GM12892 (cell line): Measurements from ENCODE around the gene RBMS1.

Experiments used
- DNase-seq: peaks from one replicate; pipeline ENCODE4 v3.0.0; 2011; ENCODE audit not compliant: insufficient read length
- FAIRE-seq: peaks from 2 replicates; lab custom pipeline; 2011; peaks lifted over from hg19 to GRCh38; lab: Jason Lieb, UNC
- POLR2A ChIP-seq: IDR thresholded peaks from 2 replicates; pipeline ENCODE4 v1.6.1; 2011; ENCODE audit warnings: low read depth, low read length, control low read depth
- POLR2AphosphoS5 ChIP-seq: IDR thresholded peaks from 2 replicates; pipeline ENCODE4 v1.6.1; 2011; ENCODE audit warnings: low read depth, low read length, control low read depth
- TAF1 ChIP-seq: IDR thresholded peaks from 2 replicates; pipeline ENCODE4 v1.6.1; 2011; ENCODE audit warnings: low read depth, mild to moderate bottlenecking, control low read depth, low read length, borderline replicate concordance

RBMS1 gene

GRCh38 chr2:160336635-160337034 lies 157.0 kb downstream of the RBMS1 start:
- FAIRE-seq (no peak), DNase-seq (no peak)
- TF ChIP-seq POLR2A, result no peak
- no peak for TF ChIP-seq POLR2AphosphoS5
- TF ChIP-seq TAF1, result no peak

GRCh38 chr2:160336105-160336504 lies 157.5 kb downstream of the RBMS1 start:
- no peak for TF ChIP-seq POLR2A
- TF ChIP-seq POLR2AphosphoS5, result no peak
- no peak for TF ChIP-seq TAF1
- no peak for FAIRE-seq
- no peak for DNase-seq

GRCh38 chr2:160335441-160335840 lies 158.2 kb downstream of the RBMS1 start:
- no peak for TF ChIP-seq POLR2AphosphoS5
- TF ChIP-seq TAF1, result no peak
- TF ChIP-seq POLR2A, result no peak
- FAIRE-seq (no peak), DNase-seq (no peak)

GRCh38 chr2:160334028-160334741 lies 159.4 kb downstream of the RBMS1 start:
- TF ChIP-seq POLR2A (no peak), POLR2AphosphoS5 (no peak), TAF1 (no peak)
- DNase-seq, result no peak
- no peak for FAIRE-seq

GRCh38 chr2:160333324-160334027 lies 160.1 kb downstream of the RBMS1 start:
- DNase-seq (no peak), FAIRE-seq (no peak)
- TF ChIP-seq TAF1, result no peak
- TF ChIP-seq POLR2A, result no peak
- no peak for TF ChIP-seq POLR2AphosphoS5

- DNase-seq, result no peak
- FAIRE-seq, result no peak
- TF ChIP-seq POLR2A (no peak), TAF1 (no peak), POLR2AphosphoS5 (no peak)
Observed at GRCh38 chr2:160332318-160332717, 161.3 kb downstream of the RBMS1 start.

GRCh38 chr2:160331258-160332025 lies 162.2 kb downstream of the RBMS1 start:
- no peak for TF ChIP-seq POLR2A
- no peak for TF ChIP-seq TAF1
- TF ChIP-seq POLR2AphosphoS5, result no peak
- DNase-seq, result no peak
- FAIRE-seq, result no peak

GRCh38 chr2:160328811-160329527 lies 164.6 kb downstream of the RBMS1 start:
- FAIRE-seq, result no peak

GRCh38 chr2:160326786-160327185 lies 166.8 kb downstream of the RBMS1 start:
- TF ChIP-seq POLR2AphosphoS5 (no peak), TAF1 (no peak), POLR2A (no peak)
- DNase-seq (no peak), FAIRE-seq (no peak)

More at GRCh38 chr2:160328811-160329527, 164.6 kb downstream of the RBMS1 start:
- DNase-seq, result no peak
- TF ChIP-seq POLR2A (no peak), POLR2AphosphoS5 (no peak), TAF1 (no peak)

- FAIRE-seq (no peak), DNase-seq (no peak)
- TF ChIP-seq TAF1, result no peak
- no peak for TF ChIP-seq POLR2AphosphoS5
- TF ChIP-seq POLR2A, result no peak
Observed at GRCh38 chr2:160325418-160325817, 168.2 kb downstream of the RBMS1 start.

GRCh38 chr2:160324917-160325316 lies 168.7 kb downstream of the RBMS1 start:
- no peak for FAIRE-seq
- no peak for TF ChIP-seq TAF1
- no peak for TF ChIP-seq POLR2A
- TF ChIP-seq POLR2AphosphoS5, result no peak

More at GRCh38 chr2:160324917-160325316, 168.7 kb downstream of the RBMS1 start:
- no peak for DNase-seq
